K562 (cell line): ENCODE measurements around the gene YBX3. TPM values are rescaled to one million over a fixed set of nuclear protein-coding genes. Genes with fewer than 3 reads are reported as not detected.

Experiments
- ATAC-seq: fragments of 200-7000 bp; cut with Tn5 transposase; 3 replicates; pipeline ENCODE4 v1.9.1; 2020; ENCODE audit warnings: moderate library complexity
- BruUV-seq: library from RNA; stranded (reverse); fragments of 400-500 nt; replicated peaks from 2 replicates; lab custom pipeline; 2021; lab: Mats Ljungman, UMichigan
- CTCF ChIA-PET: fragments of 300-600 bp; formaldehyde crosslinking; extraction: SDS; loops from one replicate; lab custom pipeline; 2021; ENCODE audit warnings: low intra/inter-chr PET ratio; lab: Yijun Ruan, JAX
- POLR2A ChIA-PET: fragments of 300-600, 350-650 bp; sonication (Branson Sonifier 250); formaldehyde crosslinking; extraction: SDS; loops from one replicate; lab custom pipeline; 2021; ENCODE audit warnings: antibody characterized with exemption, inconsistent platforms; lab: Yijun Ruan, JAX
- DNase-seq, 4 experiments: peaks; one replicate each; pipeline versions ENCODE4 v3.0.0 to v3.0.0-alpha.2; 2011 to 2018; ENCODE audit warnings: low spot score in 3 of 4, mixed read lengths in 3 of 4; ENCODE audit errors: extremely low read depth in 1 of 4
- FAIRE-seq: peaks from 2 replicates; lab custom pipeline; 2011; peaks lifted over from hg19 to GRCh38; lab: Jason Lieb, UNC
- H2AFZ ChIP-seq: 2 replicates; pipeline ENCODE4 v1.6.0; 2011; ENCODE audit warnings: low read depth, low read length, control low read depth, inconsistent platforms
- H3K27ac ChIP-seq: fragments of 200-600 bp; 3 replicates; pipeline ENCODE4 v1.8.0; 2011; ENCODE audit warnings: low read depth, mild to moderate bottlenecking, control low read depth, inconsistent platforms, low read length, moderate library complexity, mixed read lengths; ENCODE audit errors: extremely low read depth
- H3K27me3 ChIP-seq, 2 experiments: fragments of 300-600 bp in 1 of 2; 2 replicates in 1 of 2; 3 replicates in 1 of 2; pipeline versions ENCODE4 v1.6.0 to v1.8.0; 2011; ENCODE audit warnings: inconsistent platforms in 2 of 2, low read length in 2 of 2, mild to moderate bottlenecking in 1 of 2, mixed read lengths in 1 of 2, moderate library complexity in 1 of 2; ENCODE audit not compliant: control insufficient read depth in 2 of 2, insufficient read depth in 2 of 2
- H3K36me3 ChIP-seq: fragments of 300-600 bp; 3 replicates; pipeline ENCODE4 v1.8.0; 2011; ENCODE audit warnings: mild to moderate bottlenecking, low read length, inconsistent platforms; ENCODE audit not compliant: control insufficient read depth, insufficient read depth
- H3K4me1 ChIP-seq, 2 experiments: fragments of 200-600 bp in 1 of 2; replicated peaks in 1 of 2; 2 replicates in 1 of 2; 3 replicates in 1 of 2; pipeline versions ENCODE4 v1.5.1 to v1.8.0; 2011; ENCODE audit warnings: inconsistent platforms in 2 of 2, low read length in 2 of 2, mild to moderate bottlenecking in 1 of 2, mixed read lengths in 1 of 2, moderate library complexity in 1 of 2; ENCODE audit not compliant: control insufficient read depth in 2 of 2, insufficient read depth in 2 of 2
- H3K4me2 ChIP-seq: 2 replicates; pipeline ENCODE4 v1.6.1; 2011; ENCODE audit warnings: low read length, control low read depth, inconsistent platforms, mixed read lengths; ENCODE audit not compliant: insufficient read depth
- H3K4me3 ChIP-seq: fragments of 200-600 bp; sonication (generic), shearing (Covaris generic); 2 replicates; pipeline ENCODE4 v1.5.1; 2016; ENCODE audit warnings: control low read depth, inconsistent platforms
- H3K79me2 ChIP-seq: fragments of 200-600 bp; 3 replicates; pipeline ENCODE4 v1.8.0; 2011; ENCODE audit warnings: low read length, inconsistent platforms; ENCODE audit not compliant: control insufficient read depth, insufficient read depth
- H3K9ac ChIP-seq, 2 experiments: 2 replicates each; pipeline versions ENCODE4 v1.6.0 to v1.6.1; 2011; ENCODE audit warnings: low read depth in 2 of 2, low read length in 2 of 2, control low read depth in 1 of 2, inconsistent platforms in 1 of 2, mild to moderate bottlenecking in 1 of 2, mixed read lengths in 1 of 2; ENCODE audit not compliant: insufficient read depth in 1 of 2
- H3K9me1 ChIP-seq: one replicate; pipeline ENCODE4 v1.6.0; 2011; ENCODE audit warnings: inconsistent platforms, mild to moderate bottlenecking, low read length, moderate library complexity; ENCODE audit not compliant: control insufficient read depth, insufficient read depth
- H3K9me3 ChIP-seq: replicated peaks from 2 replicates; pipeline ENCODE4 v1.5.1; 2011; ENCODE audit warnings: low read depth, low read length, inconsistent platforms; ENCODE audit not compliant: control insufficient read depth, insufficient read depth
- H4K20me1 ChIP-seq: replicated peaks from 2 replicates; pipeline ENCODE4 v1.6.1; 2011; ENCODE audit warnings: low read length, inconsistent platforms, mixed read lengths; ENCODE audit not compliant: control insufficient read depth, insufficient read depth
- KAT8 ChIP-seq: fragments of 450-650 bp; IDR thresholded peaks from 2 replicates; pipeline ENCODE4 v1.6.1; 2016; ENCODE audit warnings: low read depth, mild to moderate bottlenecking
- REST ChIP-seq, 2 experiments: fragments of 450-650 bp; formaldehyde crosslinking in 1 of 2; IDR thresholded peaks; 2 replicates each; pipeline versions ENCODE4 v1.4.0 to v1.6.1; 2014 to 2020; ENCODE audit warnings: mild to moderate bottlenecking in 2 of 2, borderline replicate concordance in 1 of 2, low read depth in 1 of 2
- WGBS: fragments of 100-300 bp; shearing (Covaris generic); methylation state at CpG from one replicate; pipeline ENCODE4 v1.1.6; 2016; ENCODE audit warnings: low coverage, mixed read lengths; ENCODE audit not compliant: insufficient coverage; ENCODE audit errors: missing lambda C conversion rate; 5-methylcytosine and 5-hydroxymethylcytosine counted together
- in situ Hi-C: fragments of 300-500 bp; cut with MboI; formaldehyde crosslinking; loops from 4 replicates; pipeline ENCODE4 v1.15.0; 2018; ENCODE audit warnings: inconsistent platforms, mixed read lengths
- intact Hi-C: fragments of 100-400 bp; cut with micrococcal nuclease; formaldehyde crosslinking; loops from 2 replicates; pipeline ENCODE4 v1.14.2; 2022
- polyA plus RNA-seq, 8 experiments: library from polyadenylated mRNA; depleted of rRNA in 4 of 8; stranded (reverse) in 5 of 8; unstranded in 3 of 8; fragments of >200 nt; fragmentation: Nextera tagmentation in 2 of 8; fragmentation: Illumina TruSeq in 1 of 8; extraction: Ambion mirVana in 2 of 8; extraction: Trizol in 1 of 8; gene quantifications; 2 replicates each; pipeline versions ENCODE4 v1.2.1 to v1.2.3, GENCODE V29; 2011 to 2014; ENCODE audit warnings: inconsistent platforms in 1 of 8, missing spikeins in 1 of 8
- total RNA-seq, 7 experiments: library from RNA; depleted of rRNA in 6 of 7; stranded (reverse); fragments of >200 nt in 6 of 7; fragmentation: Illumina TruSeq in 2 of 7; extraction: Trizol in 2 of 7; gene quantifications; 2 replicates each; pipeline versions ENCODE4 v1.2.1 to v1.2.3, GENCODE V29; 2011 to 2021; ENCODE audit warnings: low replicate concordance in 1 of 7

YBX3 gene
- total and polyA plus RNA-seq, 9 of the 15 experiments (the other 6 are each of a cell fraction or from before 2014, with no cell fraction given): 47.0 to 239 (median 81.5) TPM

GRCh38 chr12:10732549-10732948 is 9.4 kb upstream of the YBX3 start:
- Histone ChIP-seq H3K4me3 (no peak overlapping the region), H3K4me2 (no peak overlapping the region), H4K20me1 (no peaks in the 10 kb centered on the region), H2AFZ (no peak overlapping the region), H3K9me3 (no peaks in the 10 kb centered on the region), H3K4me1 (0 out of 5 replicates have a peak, but pooled peaks cover 0 to 4% of the 10 kb centered on the region in 2 experiments), H3K27me3 (peaks cover 8% of the 10 kb centered on the region in 2 experiments; a peak in 2 of 5 replicates), H3K79me2 (no peaks in the 10 kb centered on the region), H3K9ac (no peak overlapping the region), H3K27ac (no peak overlapping the region), H3K36me3 (no peaks in the 10 kb centered on the region), H3K9me1 (no peaks in the 10 kb centered on the region)
- no TSS peak for BruUV-seq
- POLR2A ChIA-PET: interaction anchor here (1.1 to 1.2 kb wide), 2 partner anchors 9 to 12 kb away, joined by 3 to 5 read pairs; no protein-coding TSS in a partner anchor
- in situ Hi-C loops: no loop called here
- intact Hi-C loops: no loop called here
- DNase-seq: no peak
- TF ChIP-seq REST (IDR thresholded peaks at IDR 0.05; ENCODE audit: borderline replicate concordance) (0 out of 2 replicates have a peak, but pooled peaks have one; percentile 9), REST (CRISPR knock-in tag; IDR thresholded peaks at IDR 0.05; ENCODE audit: low read depth) (no peak), KAT8 (no peak)
- CTCF ChIA-PET: no interaction called here
- FAIRE-seq: no peak
- WGBS: 6% methylated on average over 3 of the region's 4 CpGs
- no peak for ATAC-seq
